A549 (cell line): ENCODE measurements around the gene ITGA11.

Experiments
- CBX8 ChIP-seq: fragments of 200-600 bp; sonication (generic); IDR thresholded peaks from 2 replicates; pipeline ENCODE4 v1.6.1; 2016
- HMGXB4 ChIP-seq: fragments of 250-450 bp; sonication (Bioruptor Pico); IDR thresholded peaks from 2 replicates; pipeline ENCODE4 v1.5.0; 2021; ENCODE audit warnings: mild to moderate bottlenecking, moderate library complexity, borderline replicate concordance
- MAFK ChIP-seq: fragments of 450-650 bp; IDR thresholded peaks from 2 replicates; pipeline ENCODE4 v1.6.1; 2014; ENCODE audit not compliant: partially characterized antibody
- POLR2A ChIP-seq: IDR thresholded peaks from 2 replicates; pipeline ENCODE4 v1.6.1; 2012; ENCODE audit warnings: mild to moderate bottlenecking, low read length
- POLR2AphosphoS2 ChIP-seq: conservative IDR thresholded peaks from 2 replicates; pipeline ENCODE4 v1.6.1; 2012; ENCODE audit warnings: low read length, improper control_type of control experiment, inconsistent platforms
- RCOR1 ChIP-seq: fragments of 150-350 bp; IDR thresholded peaks from 2 replicates; pipeline ENCODE4 v1.6.1; 2014; ENCODE audit warnings: antibody characterized with exemption, low read length, low read depth
- RFX5 ChIP-seq: fragments of 450-650 bp; IDR thresholded peaks from 2 replicates; pipeline ENCODE4 v1.7.1; 2014; ENCODE audit warnings: antibody characterized with exemption, mild to moderate bottlenecking, moderate library complexity
- SMC3 ChIP-seq: fragments of >200 bp; sonication (Bioruptor Twin); formaldehyde crosslinking; IDR thresholded peaks from 3 replicates; pipeline ENCODE4 v1.6.1; 2018; ENCODE audit warnings: inconsistent platforms
- ZFP36 ChIP-seq: fragments of 450-650 bp; IDR thresholded peaks from 2 replicates; pipeline ENCODE4 v1.6.1; 2014; ENCODE audit warnings: borderline replicate concordance; ENCODE audit not compliant: partially characterized antibody
- TF ChIP-seq, protein P1 (sequence below): fragments of >200 bp; sonication (Bioruptor Twin); formaldehyde crosslinking; IDR thresholded peaks from 3 replicates; pipeline ENCODE4 v1.5.1; 2016
- TF ChIP-seq, protein P2 (sequence below): fragments of 450-650 bp; IDR thresholded peaks from 2 replicates; pipeline ENCODE4 v1.6.1; 2014; ENCODE audit warnings: antibody characterized with exemption

GRCh38 chr15:68378595-68378994 lies 53.4 kb downstream of the ITGA11 start:
- TF ChIP-seq POLR2A (no peak), SMC3 (no peak), MAFK (no peak), POLR2AphosphoS2 (no peak), ZFP36 (no peak), CBX8 (no peak), HMGXB4 (CRISPR knock-in tag) (no peak), RCOR1 (no peak), RFX5 (no peak)
- TF ChIP-seq, protein P1, sequence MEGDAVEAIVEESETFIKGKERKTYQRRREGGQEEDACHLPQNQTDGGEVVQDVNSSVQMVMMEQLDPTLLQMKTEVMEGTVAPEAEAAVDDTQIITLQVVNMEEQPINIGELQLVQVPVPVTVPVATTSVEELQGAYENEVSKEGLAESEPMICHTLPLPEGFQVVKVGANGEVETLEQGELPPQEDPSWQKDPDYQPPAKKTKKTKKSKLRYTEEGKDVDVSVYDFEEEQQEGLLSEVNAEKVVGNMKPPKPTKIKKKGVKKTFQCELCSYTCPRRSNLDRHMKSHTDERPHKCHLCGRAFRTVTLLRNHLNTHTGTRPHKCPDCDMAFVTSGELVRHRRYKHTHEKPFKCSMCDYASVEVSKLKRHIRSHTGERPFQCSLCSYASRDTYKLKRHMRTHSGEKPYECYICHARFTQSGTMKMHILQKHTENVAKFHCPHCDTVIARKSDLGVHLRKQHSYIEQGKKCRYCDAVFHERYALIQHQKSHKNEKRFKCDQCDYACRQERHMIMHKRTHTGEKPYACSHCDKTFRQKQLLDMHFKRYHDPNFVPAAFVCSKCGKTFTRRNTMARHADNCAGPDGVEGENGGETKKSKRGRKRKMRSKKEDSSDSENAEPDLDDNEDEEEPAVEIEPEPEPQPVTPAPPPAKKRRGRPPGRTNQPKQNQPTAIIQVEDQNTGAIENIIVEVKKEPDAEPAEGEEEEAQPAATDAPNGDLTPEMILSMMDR = no peak
- TF ChIP-seq, protein P2, sequence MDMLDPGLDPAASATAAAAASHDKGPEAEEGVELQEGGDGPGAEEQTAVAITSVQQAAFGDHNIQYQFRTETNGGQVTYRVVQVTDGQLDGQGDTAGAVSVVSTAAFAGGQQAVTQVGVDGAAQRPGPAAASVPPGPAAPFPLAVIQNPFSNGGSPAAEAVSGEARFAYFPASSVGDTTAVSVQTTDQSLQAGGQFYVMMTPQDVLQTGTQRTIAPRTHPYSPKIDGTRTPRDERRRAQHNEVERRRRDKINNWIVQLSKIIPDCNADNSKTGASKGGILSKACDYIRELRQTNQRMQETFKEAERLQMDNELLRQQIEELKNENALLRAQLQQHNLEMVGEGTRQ = no peak
